DND-41 (cell line): Measurements from ENCODE around the gene IDH3A.

Source experiments
- CTCF ChIP-seq: IDR thresholded peaks from 2 replicates; pipeline ENCODE4 v1.5.1; 2012; ENCODE audit warnings: borderline replicate concordance, low read length, moderate library complexity, mild to moderate bottlenecking; ENCODE audit not compliant: poor library complexity, severe bottlenecking; ENCODE audit errors: extremely low read depth
- EZH2 ChIP-seq: IDR thresholded peaks from 3 replicates; pipeline ENCODE4 v1.6.1; 2012; ENCODE audit warnings: borderline replicate concordance, low read depth, mild to moderate bottlenecking, moderate library complexity, low read length, inconsistent platforms; ENCODE audit not compliant: severe bottlenecking

GRCh38 chr15:78149805-78150751 lies 916 bp downstream of the IDH3A start:
- TF ChIP-seq CTCF (no peak), EZH2 (no peak)
